DMS53 treated with DMSO at 0.1 percent for 48 hours (cell line): ENCODE measurements around the gene OR6K3.

Experiments used
- DNase-seq: peaks from one replicate; lab custom pipeline; 2025; ENCODE audit not compliant: unreplicated experiment; lab: John Stamatoyannopoulos, UW

Gene OR6K3

GRCh38 chr1:158687037-158687436, 33.5 kb downstream of the OR6K3 start:
- DNase-seq = no peak

- no peak for DNase-seq
Measured at GRCh38 chr1:158686111-158687009, 34.2 kb downstream of the OR6K3 start, which contains the start of gene SPTA1. Gene SPTA1 (minus strand): TSS chr1:158686715. CDS start chr1:158686517, 198 bp downstream.

- no peak for DNase-seq
Measured at GRCh38 chr1:158685085-158685484, 35.4 kb downstream of the OR6K3 start.

GRCh38 chr1:158681606-158682005, 38.9 kb downstream of the OR6K3 start:
- no peak for DNase-seq

- DNase-seq = no peak
Measured at GRCh38 chr1:158679289-158679688, 41.2 kb downstream of the OR6K3 start.

GRCh38 chr1:158675563-158676323, 44.8 kb downstream of the OR6K3 start:
- no peak for DNase-seq

GRCh38 chr1:158674302-158674701, 46.2 kb downstream of the OR6K3 start:
- no peak for DNase-seq
